ENCODE results near the gene LAMTOR1. TPM values are rescaled to one million over a fixed set of nuclear protein-coding genes. Genes with fewer than 3 reads are reported as not detected.

The LAMTOR1 gene
- total and polyA plus RNA-seq, 4 donors, result 51.2 to 231 (median 111) TPM

GRCh38 chr11:72112143-72112977 lies 9.3 kb upstream of the LAMTOR1 start, which contains the start of gene ANAPC15:
TSS of gene ANAPC15 (minus strand) at chr11:72112695. CDS start at chr11:72111276, 1,419 bp downstream.
- peak; percentile 93 for ATAC-seq (ENCODE audit: insufficient read depth, low FRiP score)
- peak; percentile 99 to 100 (median 100) for DNase-seq
- no peak for TF ChIP-seq CTCF (IDR thresholded peaks at IDR 0.05; ENCODE audit: control extremely low read depth, extremely low read depth)
- H3K4me1 ChIP-seq (ENCODE audit: control insufficient read depth in 5 of 5, insufficient read depth in 5 of 5, low read length in 5 of 5), result peaks cover 0 to 13% (median 0%) of the 10 kb centered on the region in 5 donors
- peak within 1 kb of the TSS; percentile 97 for H3K27ac ChIP-seq (ENCODE audit: low read depth in 1 of 2, low read length in 1 of 2)
- 0% methylated on average over 49 of the region's 49 CpGs for WGBS, 2 donors
- peak within 1 kb of the TSS; percentile 51 for H3K4me3 ChIP-seq
- H3K9me3 ChIP-seq (ENCODE audit: control insufficient read depth in 4 of 4, insufficient read depth in 3 of 4, low read length in 3 of 4), result no peaks in the 10 kb centered on the region
- peaks cover 0 to 7% (median 0%) of the 10 kb centered on the region in 4 donors for H3K36me3 ChIP-seq (ENCODE audit: control insufficient read depth in 4 of 4, insufficient read depth in 4 of 4, low read length in 4 of 4)
- H3K27me3 ChIP-seq (ENCODE audit: control insufficient read depth in 3 of 3, insufficient read depth in 3 of 3, low read length in 2 of 3), result peaks cover 0 to 11% (median 0%) of the 10 kb centered on the region in 3 donors
- H3K9ac ChIP-seq (ENCODE audit: insufficient read depth in 1 of 2, low read length in 2 of 2), result peak within 1 kb of the TSS; percentile 71 to 99

GRCh38 chr11:72111300-72112142 lies 8.4 kb upstream of the LAMTOR1 start:
- ATAC-seq (ENCODE audit: insufficient read depth, low FRiP score) (no peak), DNase-seq (peak in 1 of 3 donors; percentile 26)
- 3 to 4% methylated on average over 10 of the region's 10 CpGs for WGBS, 2 donors
- peak overlapping the region; percentile 97 for H3K27ac ChIP-seq (ENCODE audit: low read depth in 1 of 2, low read length in 1 of 2)
- peaks cover 0 to 7% (median 0%) of the 10 kb centered on the region in 4 donors for H3K36me3 ChIP-seq (ENCODE audit: control insufficient read depth in 4 of 4, insufficient read depth in 4 of 4, low read length in 4 of 4)
- peaks cover 0 to 13% (median 0%) of the 10 kb centered on the region in 5 donors for H3K4me1 ChIP-seq (ENCODE audit: control insufficient read depth in 5 of 5, insufficient read depth in 5 of 5, low read length in 5 of 5)
- H3K9me3 ChIP-seq (ENCODE audit: control insufficient read depth in 4 of 4, insufficient read depth in 3 of 4, low read length in 3 of 4), result no peaks in the 10 kb centered on the region
- H3K4me3 ChIP-seq, result peak overlapping the region; percentile 18
- peaks cover 0 to 9% (median 0%) of the 10 kb centered on the region in 3 donors for H3K27me3 ChIP-seq (ENCODE audit: control insufficient read depth in 3 of 3, insufficient read depth in 3 of 3, low read length in 2 of 3)
- H3K9ac ChIP-seq (ENCODE audit: insufficient read depth in 1 of 2, low read length in 2 of 2), result peak overlapping the region; percentile 60 to 99
- TF ChIP-seq CTCF (IDR thresholded peaks at IDR 0.05; ENCODE audit: control extremely low read depth, extremely low read depth), result no peak

- H3K36me3 ChIP-seq (ENCODE audit: control insufficient read depth in 4 of 4, insufficient read depth in 4 of 4, low read length in 4 of 4), result peaks cover 0 to 7% (median 2%) of the 10 kb centered on the region in 4 donors
- 95 to 97% methylated on average over 14 of the region's 14 CpGs for WGBS, 2 donors
- TF ChIP-seq CTCF (IDR thresholded peaks at IDR 0.05; ENCODE audit: control extremely low read depth, extremely low read depth), result no peak
- H3K27me3 ChIP-seq (ENCODE audit: control insufficient read depth in 3 of 3, insufficient read depth in 3 of 3, low read length in 2 of 3), result no peaks in the 10 kb centered on the region
- no peak for DNase-seq
- H3K4me1 ChIP-seq (ENCODE audit: control insufficient read depth in 5 of 5, insufficient read depth in 5 of 5, low read length in 5 of 5), result peaks cover 0 to 17% (median 5%) of the 10 kb centered on the region in 5 donors
- H3K9me3 ChIP-seq (ENCODE audit: control insufficient read depth in 4 of 4, insufficient read depth in 3 of 4, low read length in 3 of 4), result no peaks in the 10 kb centered on the region
- no peak within 1 kb of the TSS for H3K27ac ChIP-seq (ENCODE audit: low read depth in 1 of 2, low read length in 1 of 2)
- ATAC-seq (ENCODE audit: insufficient read depth, low FRiP score), result no peak
- no peak within 1 kb of the TSS for H3K9ac ChIP-seq (ENCODE audit: insufficient read depth in 1 of 2, low read length in 2 of 2)
- H3K4me3 ChIP-seq, result no peak within 1 kb of the TSS
These were observed 2.8 kb upstream of the LAMTOR1 start, which contains the start of gene TOMT for GRCh38 chr11:72105888-72106287. TSS of gene TOMT (plus strand) at chr11:72105924. CDS start at chr11:72105952, 28 bp downstream.
